A549 (cell line): ENCODE data around the gene CCNJ. TPM values are rescaled to one million over a fixed set of nuclear protein-coding genes. Genes with fewer than 3 reads are reported as not detected.
"Not testable (repeated sequence)": the region's sequence is repeated elsewhere in the genome, so short reads cannot be mapped to it uniquely, and the experiment has no call there.

Source experiments
- ATAC-seq, 2 experiments: fragments of 200-7000 bp in 1 of 2; fragments of >200 bp in 1 of 2; cut with Nextera tagmentation in 1 of 2; cut with Tn5 transposase in 1 of 2; 3 replicates each; pipeline versions ENCODE4 v1.8.0 to v1.9.1; 2018 to 2020; ENCODE audit warnings: mild to moderate bottlenecking in 1 of 2, moderate library complexity in 1 of 2
- CTCF ChIA-PET: fragments of 300-600 bp; sonication (Branson Sonifier 250); formaldehyde crosslinking; extraction: SDS; loops from one replicate; lab custom pipeline; 2021; ENCODE audit warnings: antibody characterized with exemption, inconsistent platforms; lab: Yijun Ruan, JAX
- POLR2A ChIA-PET: fragments of 350-600 bp; formaldehyde crosslinking; extraction: SDS; loops from one replicate; lab custom pipeline; 2021; ENCODE audit warnings: antibody characterized with exemption, inconsistent platforms; lab: Yijun Ruan, JAX
- DNase-seq, 2 experiments: peaks; one replicate each; pipeline versions ENCODE4 v3.0.0 to v3.0.0-alpha.2; 2011 to 2016; ENCODE audit warnings: low read depth in 1 of 2, low spot score in 1 of 2
- FAIRE-seq: peaks from 2 replicates; lab custom pipeline; 2011; peaks lifted over from hg19 to GRCh38; lab: Jason Lieb, UNC
- H3K27ac ChIP-seq, 2 experiments: fragments of >200 bp; sonication (Bioruptor Twin); formaldehyde crosslinking; 3 replicates each; pipeline ENCODE4 v1.5.1; 2016 to 2017
- H3K4me1 ChIP-seq: fragments of >200 bp; sonication (Bioruptor Twin); formaldehyde crosslinking; 3 replicates; pipeline ENCODE4 v1.6.1; 2016
- H3K4me2 ChIP-seq: fragments of >200 bp; sonication (Bioruptor Twin); formaldehyde crosslinking; 3 replicates; pipeline ENCODE4 v1.6.1; 2016
- H3K4me3 ChIP-seq: fragments of >200 bp; sonication (Bioruptor Twin); formaldehyde crosslinking; 3 replicates; pipeline ENCODE4 v1.5.1; 2016
- H3K9me3 ChIP-seq: fragments of >200 bp; sonication (Bioruptor Twin); formaldehyde crosslinking; 3 replicates; pipeline ENCODE4 v1.6.1; 2016
- CBX8 ChIP-seq: fragments of 200-600 bp; sonication (generic); IDR thresholded peaks from 2 replicates; pipeline ENCODE4 v1.6.1; 2016
- CHD4 ChIP-seq: fragments of 200-600 bp; sonication (generic); IDR thresholded peaks from 2 replicates; pipeline ENCODE4 v1.6.1; 2016; ENCODE audit warnings: antibody characterized with exemption, mild to moderate bottlenecking, borderline replicate concordance
- EHMT2 ChIP-seq: fragments of 200-600 bp; sonication (generic); IDR thresholded peaks from 2 replicates; pipeline ENCODE4 v1.6.1; 2016; ENCODE audit warnings: antibody characterized with exemption, low read depth, mild to moderate bottlenecking, moderate library complexity
- EP300 ChIP-seq, 2 experiments: fragments of >200 bp; sonication (Bioruptor Twin); formaldehyde crosslinking; IDR thresholded peaks; 2 replicates in 1 of 2; 3 replicates in 1 of 2; pipeline ENCODE4 v1.6.1; 2016 to 2017
- HOXA7 ChIP-seq: fragments of 250-450 bp; sonication (Bioruptor Pico); IDR thresholded peaks from 2 replicates; pipeline ENCODE4 v1.5.0; 2020; ENCODE audit warnings: mild to moderate bottlenecking, moderate library complexity
- HOXB13 ChIP-seq: fragments of 250-450 bp; sonication (Bioruptor Pico); IDR thresholded peaks from 2 replicates; pipeline ENCODE4 v1.5.0; 2020; ENCODE audit warnings: low read depth, mild to moderate bottlenecking, moderate library complexity
- MYC ChIP-seq: IDR thresholded peaks from 2 replicates; pipeline ENCODE4 v1.6.1; 2012; ENCODE audit warnings: mild to moderate bottlenecking, inconsistent platforms, low read length, improper control_type of control experiment, borderline replicate concordance
- NFE2L2 ChIP-seq: fragments of 150-350 bp; conservative IDR thresholded peaks from 2 replicates; pipeline ENCODE4 v1.6.1; 2014; ENCODE audit warnings: low read length
- NR3C1 ChIP-seq: fragments of >200 bp; sonication (Bioruptor Twin); formaldehyde crosslinking; IDR thresholded peaks from 3 replicates; pipeline ENCODE4 v1.6.1; 2017
- POLR2A ChIP-seq: IDR thresholded peaks from 2 replicates; pipeline ENCODE4 v1.6.1; 2012; ENCODE audit warnings: mild to moderate bottlenecking, low read length
- RAD21 ChIP-seq, 2 experiments: fragments of >200 bp in 1 of 2; sonication (Bioruptor Twin) in 1 of 2; formaldehyde crosslinking in 1 of 2; IDR thresholded peaks in 1 of 2; conservative IDR thresholded peaks in 1 of 2; 2 replicates in 1 of 2; 3 replicates in 1 of 2; pipeline ENCODE4 v1.6.1; 2012 to 2018; ENCODE audit warnings: inconsistent platforms in 1 of 2
- RARB ChIP-seq: fragments of 250-450 bp; sonication (Bioruptor Pico); IDR thresholded peaks from 2 replicates; pipeline ENCODE4 v1.8.0; 2021; ENCODE audit warnings: mild to moderate bottlenecking, moderate library complexity
- ZC3H11A ChIP-seq: fragments of 450-650 bp; IDR thresholded peaks from 2 replicates; pipeline ENCODE4 v1.6.1; 2014; ENCODE audit warnings: antibody characterized with exemption, mild to moderate bottlenecking
- WGBS: methylation state at CpG from one replicate; pipeline ENCODE4 v1.1.6; 2017; ENCODE audit errors: missing lambda C conversion rate; 5-methylcytosine and 5-hydroxymethylcytosine counted together
- polyA plus RNA-seq, 4 experiments: library from polyadenylated mRNA; depleted of rRNA in 3 of 4; stranded (reverse); fragments of >200 nt; fragmentation: RNase III in 1 of 4; extraction: RNeasy Plus Mini Kit Qiagen cat#74134 plus additional on column Dnase treatment in 1 of 4; gene quantifications; 2 replicates in 3 of 4; 3 replicates in 1 of 4; pipeline ENCODE4 v1.2.3, GENCODE V29; 2011 to 2017
- TF ChIP-seq, protein P1 (sequence below): IDR thresholded peaks from 2 replicates; pipeline ENCODE4 v1.6.1; 2012
- TF ChIP-seq, protein P2 (sequence below): fragments of >200 bp; sonication (Bioruptor Twin); formaldehyde crosslinking; IDR thresholded peaks from 3 replicates; pipeline ENCODE4 v1.5.1; 2016
- TF ChIP-seq, protein P3 (sequence below): fragments of >200 bp; sonication (Bioruptor Twin); formaldehyde crosslinking; IDR thresholded peaks from 3 replicates; pipeline ENCODE4 v1.6.1; 2016
- TF ChIP-seq, protein P4 (sequence below): fragments of >200 bp; sonication (Bioruptor Twin); formaldehyde crosslinking; IDR thresholded peaks from 2 replicates; pipeline ENCODE4 v1.6.1; 2016
- TF ChIP-seq, protein P5 (sequence below): fragments of 250-450 bp; sonication (Bioruptor Pico); IDR thresholded peaks from 2 replicates; pipeline ENCODE4 v1.5.0; 2021; ENCODE audit warnings: mild to moderate bottlenecking, moderate library complexity, borderline replicate concordance

The CCNJ gene
- polyA plus RNA-seq, 2 of the 4 experiments (the other 2 are of a cell fraction) = 6.5 to 12.0 TPM

DNA sequence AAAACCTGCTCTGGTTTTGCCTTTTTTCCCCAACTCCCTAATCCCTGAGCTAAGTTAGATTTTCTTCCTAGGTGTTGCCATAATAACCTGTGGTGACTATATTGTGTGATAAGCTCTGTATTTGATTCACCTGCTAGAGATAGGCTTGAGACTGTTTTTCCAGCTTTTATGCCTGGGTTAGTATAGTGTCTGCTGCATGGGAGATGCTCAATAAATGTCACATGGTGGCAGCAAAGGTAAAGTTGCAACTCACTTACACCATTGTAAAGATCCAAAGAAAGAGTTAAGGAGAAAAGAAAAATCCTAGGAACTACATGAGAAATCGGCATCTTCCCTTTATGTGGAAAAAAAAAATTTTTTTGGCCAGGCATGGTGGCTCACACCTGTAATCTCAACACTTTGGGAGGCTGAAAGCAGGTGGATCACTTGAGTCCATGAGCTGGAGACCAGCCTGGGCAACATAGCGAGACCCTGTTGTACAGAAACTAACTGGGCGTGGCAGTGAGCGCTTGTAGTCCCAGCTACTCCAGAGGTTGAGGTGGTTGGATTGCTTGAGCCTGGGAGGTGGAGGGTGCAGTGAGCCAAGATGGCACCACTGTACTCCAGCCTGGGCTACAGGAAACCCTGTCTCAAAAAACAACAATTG is 3.7 kb downstream of the CCNJ start:
- Histone ChIP-seq H3K4me2 (no peak overlapping the region), H3K4me1 (peaks cover 8% of the 10 kb centered on the region; the same call in 1 of the 3 replicates), H3K4me3 (no peak overlapping the region), H3K9me3 (no peaks in the 10 kb centered on the region)
- no peak for ATAC-seq
- WGBS = 91% methylated on average over 4 of the region's 4 CpGs
- POLR2A ChIA-PET = interaction anchor here (0.8 kb wide), 1 partner anchor 83 kb away, joined by 3 read pairs; the partner anchor contains the start of gene ZNF518A
- no peak for FAIRE-seq
- peak in 1 of 2 experiments; percentile 21 for DNase-seq
- TF ChIP-seq ZC3H11A (no peak), RAD21 (conservative IDR thresholded peaks at IDR 0.05 in 1 of 2, IDR thresholded peaks at IDR 0.05 in 1 of 2) (peak; percentile 29 to 30; a peak in 4 of 5 replicates)
- TF ChIP-seq, protein P1, sequence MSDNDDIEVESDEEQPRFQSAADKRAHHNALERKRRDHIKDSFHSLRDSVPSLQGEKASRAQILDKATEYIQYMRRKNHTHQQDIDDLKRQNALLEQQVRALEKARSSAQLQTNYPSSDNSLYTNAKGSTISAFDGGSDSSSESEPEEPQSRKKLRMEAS = no peak
- TF ChIP-seq, protein P2, sequence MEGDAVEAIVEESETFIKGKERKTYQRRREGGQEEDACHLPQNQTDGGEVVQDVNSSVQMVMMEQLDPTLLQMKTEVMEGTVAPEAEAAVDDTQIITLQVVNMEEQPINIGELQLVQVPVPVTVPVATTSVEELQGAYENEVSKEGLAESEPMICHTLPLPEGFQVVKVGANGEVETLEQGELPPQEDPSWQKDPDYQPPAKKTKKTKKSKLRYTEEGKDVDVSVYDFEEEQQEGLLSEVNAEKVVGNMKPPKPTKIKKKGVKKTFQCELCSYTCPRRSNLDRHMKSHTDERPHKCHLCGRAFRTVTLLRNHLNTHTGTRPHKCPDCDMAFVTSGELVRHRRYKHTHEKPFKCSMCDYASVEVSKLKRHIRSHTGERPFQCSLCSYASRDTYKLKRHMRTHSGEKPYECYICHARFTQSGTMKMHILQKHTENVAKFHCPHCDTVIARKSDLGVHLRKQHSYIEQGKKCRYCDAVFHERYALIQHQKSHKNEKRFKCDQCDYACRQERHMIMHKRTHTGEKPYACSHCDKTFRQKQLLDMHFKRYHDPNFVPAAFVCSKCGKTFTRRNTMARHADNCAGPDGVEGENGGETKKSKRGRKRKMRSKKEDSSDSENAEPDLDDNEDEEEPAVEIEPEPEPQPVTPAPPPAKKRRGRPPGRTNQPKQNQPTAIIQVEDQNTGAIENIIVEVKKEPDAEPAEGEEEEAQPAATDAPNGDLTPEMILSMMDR = 0 out of 3 replicates have a peak, but pooled peaks have one; percentile 12
- TF ChIP-seq, all 56 proteins: peak for 2
- CTCF ChIA-PET = interaction anchor here (0.6 to 2.3 kb wide), 8 partner anchors 9 to 247 kb away, joined by 3 to 9 read pairs (median 3); partner anchors contain the start of gene ZNF518A
- no peak overlapping the region for H3K27ac ChIP-seq

DNA sequence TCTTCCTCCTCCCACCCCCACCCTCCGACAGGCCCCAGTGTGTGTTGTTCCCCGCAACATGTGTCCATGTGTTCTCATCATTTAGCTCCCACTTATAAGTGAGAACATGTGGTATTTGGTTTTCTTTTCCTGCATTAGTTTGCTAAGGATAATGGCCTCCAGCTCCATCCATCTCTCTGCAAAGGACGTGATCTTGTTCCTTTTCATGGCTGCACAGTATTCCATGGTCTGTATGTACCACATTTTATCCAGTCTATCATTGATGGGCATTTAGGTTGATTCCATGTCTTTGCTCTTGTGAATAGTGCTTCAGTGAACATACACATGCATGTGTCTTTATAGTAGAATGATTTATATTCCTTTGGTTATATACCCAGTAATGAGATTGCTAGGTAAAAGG is 4.5 kb downstream of the CCNJ start:
- H3K9me3 ChIP-seq, H3K4me1 ChIP-seq, FAIRE-seq, DNase-seq, POLR2A ChIA-PET, H3K4me2 ChIP-seq, H3K4me3 ChIP-seq, ATAC-seq, H3K27ac ChIP-seq: not testable (repeated sequence)
- CTCF ChIA-PET = interaction anchor here (1.1 to 2.3 kb wide), 5 partner anchors 9 to 246 kb away, joined by 3 to 9 read pairs (median 5); partner anchors contain the start of gene ZNF518A
- 86% methylated on average over 2 of the region's 3 CpGs for WGBS

DNA sequence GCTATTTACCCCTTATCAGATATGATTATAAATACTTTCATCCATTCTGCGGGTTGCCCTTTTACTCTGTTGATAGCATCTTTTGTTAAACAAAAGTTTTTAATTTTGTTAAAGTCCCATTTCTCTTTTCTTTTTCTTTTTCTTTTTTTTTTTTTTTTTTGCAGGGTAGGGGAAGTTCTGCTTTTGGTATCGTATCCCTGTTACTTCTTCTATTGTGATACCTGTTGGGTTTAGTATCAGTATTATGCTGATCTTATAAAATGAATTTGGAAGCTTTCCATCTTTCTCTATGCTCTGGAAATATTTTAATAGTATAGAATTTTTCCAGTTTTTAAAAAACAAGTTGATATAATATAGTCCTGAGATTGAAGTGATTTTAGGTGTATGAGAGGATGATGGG is 6.0 kb downstream of the CCNJ start:
- no peak for ATAC-seq
- ChIA-PET POLR2A (no interaction called here), CTCF (interaction anchor here (0.6 kb wide), 1 partner anchor 1252 kb away, joined by 3 read pairs; no protein-coding TSS in a partner anchor)
- DNase-seq = no peak
- TF ChIP-seq EP300 (IDR thresholded peaks at IDR 0.05) (no peak), RARB (CRISPR knock-in tag) (no peak), CHD4 (no peak), MYC (no peak), NR3C1 (no peak), EHMT2 (no peak), POLR2A (no peak), ZC3H11A (no peak), HOXA7 (no peak), HOXB13 (CRISPR knock-in tag) (no peak), NFE2L2 (no peak), CBX8 (no peak)
- TF ChIP-seq, protein P3, sequence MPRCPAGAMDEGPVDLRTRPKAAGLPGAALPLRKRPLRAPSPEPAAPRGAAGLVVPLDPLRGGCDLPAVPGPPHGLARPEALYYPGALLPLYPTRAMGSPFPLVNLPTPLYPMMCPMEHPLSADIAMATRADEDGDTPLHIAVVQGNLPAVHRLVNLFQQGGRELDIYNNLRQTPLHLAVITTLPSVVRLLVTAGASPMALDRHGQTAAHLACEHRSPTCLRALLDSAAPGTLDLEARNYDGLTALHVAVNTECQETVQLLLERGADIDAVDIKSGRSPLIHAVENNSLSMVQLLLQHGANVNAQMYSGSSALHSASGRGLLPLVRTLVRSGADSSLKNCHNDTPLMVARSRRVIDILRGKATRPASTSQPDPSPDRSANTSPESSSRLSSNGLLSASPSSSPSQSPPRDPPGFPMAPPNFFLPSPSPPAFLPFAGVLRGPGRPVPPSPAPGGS = no peak
- TF ChIP-seq, protein P4, sequence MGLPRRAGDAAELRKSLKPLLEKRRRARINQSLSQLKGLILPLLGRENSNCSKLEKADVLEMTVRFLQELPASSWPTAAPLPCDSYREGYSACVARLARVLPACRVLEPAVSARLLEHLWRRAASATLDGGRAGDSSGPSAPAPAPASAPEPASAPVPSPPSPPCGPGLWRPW = no peak
- TF ChIP-seq, protein P5, sequence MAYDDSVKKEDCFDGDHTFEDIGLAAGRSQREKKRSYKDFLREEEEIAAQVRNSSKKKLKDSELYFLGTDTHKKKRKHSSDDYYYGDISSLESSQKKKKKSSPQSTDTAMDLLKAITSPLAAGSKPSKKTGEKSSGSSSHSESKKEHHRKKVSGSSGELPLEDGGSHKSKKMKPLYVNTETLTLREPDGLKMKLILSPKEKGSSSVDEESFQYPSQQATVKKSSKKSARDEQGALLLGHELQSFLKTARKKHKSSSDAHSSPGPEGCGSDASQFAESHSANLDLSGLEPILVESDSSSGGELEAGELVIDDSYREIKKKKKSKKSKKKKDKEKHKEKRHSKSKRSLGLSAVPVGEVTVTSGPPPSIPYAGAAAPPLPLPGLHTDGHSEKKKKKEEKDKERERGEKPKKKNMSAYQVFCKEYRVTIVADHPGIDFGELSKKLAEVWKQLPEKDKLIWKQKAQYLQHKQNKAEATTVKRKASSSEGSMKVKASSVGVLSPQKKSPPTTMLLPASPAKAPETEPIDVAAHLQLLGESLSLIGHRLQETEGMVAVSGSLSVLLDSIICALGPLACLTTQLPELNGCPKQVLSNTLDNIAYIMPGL (CRISPR knock-in tag) = no peak
- Histone ChIP-seq H3K4me1 (peaks cover 8% of the 10 kb centered on the region; the same call in 1 of the 3 replicates), H3K9me3 (no peaks in the 10 kb centered on the region), H3K4me2 (no peak overlapping the region), H3K4me3 (no peak overlapping the region), H3K27ac (no peak overlapping the region)
- 89% methylated on average over 2 of the region's 2 CpGs for WGBS
- FAIRE-seq = no peak
